NCI-H1092 (cell line): ENCODE measurements around the gene UBQLN1.
"Not testable (repeated sequence)": the region's sequence is repeated elsewhere in the genome, so short reads cannot be mapped to it uniquely, and the experiment has no call there.

Source experiments
- DNase-seq: peaks from one replicate; lab custom pipeline; 2025; lab: John Stamatoyannopoulos, UW

The UBQLN1 gene

GRCh38 chr9:83707768-83708514 lies at the start of gene UBQLN1:
Gene UBQLN1, minus strand, starts transcription at chr9:83707958. Its CDS starts 279 bp downstream, at chr9:83707679.
- peak; percentile 93 for DNase-seq

DNA sequence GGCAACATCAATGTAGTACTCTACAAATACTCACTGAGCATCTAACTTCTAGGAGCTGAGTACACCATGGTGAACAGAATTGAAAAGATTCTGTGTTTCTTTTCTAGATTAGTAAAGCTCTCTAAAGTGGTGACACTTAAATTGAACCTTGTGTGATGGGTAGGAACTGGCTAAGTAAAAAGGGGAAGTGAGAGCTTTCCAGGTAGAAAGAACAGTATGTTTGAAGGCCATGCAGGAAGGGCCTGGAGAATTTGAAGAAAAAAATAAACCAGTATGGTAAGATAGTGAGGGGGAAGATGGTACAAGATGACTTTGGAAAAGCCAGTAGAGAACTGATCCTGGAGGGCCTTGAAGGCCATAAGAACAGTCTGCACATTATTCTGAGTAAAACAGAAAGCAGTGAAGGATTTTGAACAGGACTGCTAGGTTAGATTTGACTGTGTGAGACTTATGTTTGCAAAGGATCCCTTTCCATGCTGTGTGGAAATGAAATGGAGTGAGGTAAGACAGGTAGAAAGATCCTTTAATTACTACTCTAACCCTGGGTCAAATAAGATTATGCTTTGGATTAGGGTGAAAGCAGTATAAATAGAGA lies 46.7 kb upstream of the UBQLN1 start:
- DNase-seq, result no peak

DNA sequence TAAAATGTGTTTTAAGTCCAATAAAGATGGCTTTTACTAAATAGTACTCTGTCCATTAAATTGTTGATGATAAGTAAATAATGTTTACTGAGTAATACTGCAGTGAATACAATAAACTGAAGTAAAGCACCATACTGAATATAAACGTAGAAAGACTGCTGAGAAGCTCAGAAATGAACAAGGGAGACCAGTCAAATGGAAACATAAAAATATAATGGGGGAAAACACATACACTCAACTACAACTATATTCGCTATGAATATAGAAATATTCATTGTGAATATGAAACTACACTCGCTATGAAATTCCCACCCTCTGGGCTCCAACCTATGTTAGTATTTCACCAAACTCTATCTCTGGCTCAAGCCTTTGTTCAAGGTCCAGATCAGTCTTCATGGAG lies 41.9 kb upstream of the UBQLN1 start:
- DNase-seq, result no peak

- DNase-seq, result no peak
Observed at GRCh38 chr9:83744206-83744605, 36.4 kb upstream of the UBQLN1 start.

- DNase-seq, result no peak
Observed at GRCh38 chr9:83733739-83734138, 26.0 kb upstream of the UBQLN1 start.

DNA sequence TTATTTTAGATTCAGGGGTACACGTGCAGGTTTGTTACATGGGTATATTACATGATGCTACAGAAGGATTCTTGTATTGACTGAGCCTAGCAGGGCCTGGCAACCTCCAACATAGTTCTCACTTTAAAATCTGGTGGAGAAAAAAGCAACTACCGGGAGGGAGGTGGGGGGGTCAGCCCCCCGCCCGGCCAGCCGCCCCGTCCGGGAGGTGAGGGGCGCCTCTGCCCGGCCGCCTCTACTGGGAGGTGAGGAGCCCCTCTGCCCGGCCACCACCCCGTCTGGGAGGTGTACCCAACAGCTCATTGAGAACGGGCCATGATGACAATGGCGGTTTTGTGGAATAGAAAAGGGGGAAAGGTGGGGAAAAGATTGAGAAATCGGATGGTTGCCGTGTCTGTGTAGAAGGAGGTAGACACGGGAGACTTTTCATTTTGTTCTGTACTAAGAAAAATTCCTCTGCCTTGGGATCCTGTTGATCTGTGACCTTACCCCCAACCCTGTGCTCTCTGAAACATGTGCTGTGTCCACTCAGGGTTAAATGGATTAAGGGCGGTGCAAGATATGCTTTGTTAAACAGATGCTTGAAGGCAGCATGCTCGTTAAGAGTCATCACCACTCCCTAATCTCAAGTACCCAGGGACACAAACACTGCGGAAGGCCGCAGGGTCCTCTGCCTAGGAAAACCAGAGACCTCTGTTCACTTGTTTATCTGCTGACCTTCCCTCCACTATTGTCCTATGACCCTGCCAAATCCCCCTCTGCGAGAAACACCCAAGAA lies 21.0 kb upstream of the UBQLN1 start:
- DNase-seq, result not testable (repeated sequence)

GRCh38 chr9:83724436-83724835 lies 16.7 kb upstream of the UBQLN1 start:
- no peak for DNase-seq

GRCh38 chr9:83722726-83723495 lies 15.2 kb upstream of the UBQLN1 start:
- DNase-seq, result no peak

GRCh38 chr9:83721509-83721908 lies 13.8 kb upstream of the UBQLN1 start:
- no peak for DNase-seq

DNA sequence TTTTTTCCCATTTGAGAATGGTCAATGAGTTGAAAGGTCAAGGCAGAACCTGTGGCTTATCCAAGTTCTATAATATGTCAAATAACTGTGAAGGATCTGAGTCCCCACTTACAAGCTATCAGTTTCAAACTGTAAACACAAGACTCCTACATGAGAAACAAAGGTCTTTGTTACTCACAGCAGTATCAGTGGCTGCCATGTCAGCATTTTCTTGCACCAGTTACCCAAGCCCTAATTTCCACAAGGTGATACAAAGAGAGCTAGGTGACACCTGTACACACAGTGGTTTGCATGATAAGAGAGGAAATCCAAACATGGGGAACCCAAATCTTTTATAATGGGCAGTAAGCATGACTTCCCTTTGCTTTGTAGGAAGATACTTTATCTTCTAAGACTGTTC lies 8.0 kb upstream of the UBQLN1 start:
- no peak for DNase-seq

DNA sequence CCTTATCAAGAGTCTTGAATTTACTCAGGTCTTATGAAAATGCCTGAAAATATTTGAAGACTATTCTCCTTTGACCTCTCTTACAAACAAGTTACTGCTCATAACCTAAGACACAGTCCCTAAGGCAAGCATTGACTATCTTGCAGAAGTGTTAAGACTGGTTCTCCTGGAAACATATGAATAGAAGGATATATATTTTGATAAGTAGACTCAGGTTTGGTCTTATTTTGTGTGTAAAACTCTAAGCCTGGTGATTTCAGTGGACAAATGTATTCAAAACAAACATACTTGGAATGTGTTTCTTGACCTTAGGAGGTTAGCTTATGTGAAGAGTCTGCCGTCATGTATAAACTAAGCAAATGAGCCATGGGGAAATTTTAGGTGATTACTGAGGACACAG lies 7.5 kb upstream of the UBQLN1 start:
- no peak for DNase-seq

GRCh38 chr9:83714329-83714728 lies 6.6 kb upstream of the UBQLN1 start:
- no peak for DNase-seq

GRCh38 chr9:83708515-83709158 lies 879 bp upstream of the UBQLN1 start:
- peak; percentile 10 for DNase-seq

DNA sequence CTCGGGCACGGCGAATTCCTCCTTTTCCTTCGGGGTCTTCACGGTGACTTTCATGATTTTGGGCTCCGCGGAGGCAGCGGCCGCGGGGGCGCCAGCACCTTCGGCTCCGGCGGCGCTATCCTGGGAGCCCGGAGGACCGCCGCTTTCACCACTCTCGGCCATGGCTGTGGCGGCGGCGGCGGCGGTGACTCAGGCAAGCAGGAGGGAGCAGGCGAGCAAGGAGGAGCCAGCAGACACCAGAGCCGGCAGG lies 315 bp downstream of the UBQLN1 start:
- DNase-seq, result peak; percentile 63

GRCh38 chr9:83706676-83707517 lies 861 bp downstream of the UBQLN1 start:
- DNase-seq, result peak; percentile 3

GRCh38 chr9:83705219-83705651 lies 2.5 kb downstream of the UBQLN1 start:
- DNase-seq, result not testable (repeated sequence)

DNA sequence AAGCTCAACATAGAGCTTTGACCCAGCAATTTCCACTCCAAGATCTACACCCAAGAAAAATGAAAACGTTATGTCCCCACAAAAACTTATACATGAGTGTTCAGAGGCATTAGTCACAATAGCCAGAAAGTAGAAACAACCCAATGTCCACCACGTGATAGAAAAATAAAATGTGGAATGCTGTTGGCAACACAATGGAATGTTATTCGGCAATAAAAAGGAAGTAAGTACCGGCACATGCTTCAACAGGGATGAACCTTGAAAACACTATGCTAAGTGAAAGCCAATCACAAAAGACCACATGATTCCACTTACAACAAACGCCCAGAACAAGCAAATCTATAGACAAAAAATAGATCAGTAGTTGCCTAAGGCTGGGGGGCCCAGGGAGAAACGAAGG lies 6.0 kb downstream of the UBQLN1 start:
- DNase-seq, result no peak

DNA sequence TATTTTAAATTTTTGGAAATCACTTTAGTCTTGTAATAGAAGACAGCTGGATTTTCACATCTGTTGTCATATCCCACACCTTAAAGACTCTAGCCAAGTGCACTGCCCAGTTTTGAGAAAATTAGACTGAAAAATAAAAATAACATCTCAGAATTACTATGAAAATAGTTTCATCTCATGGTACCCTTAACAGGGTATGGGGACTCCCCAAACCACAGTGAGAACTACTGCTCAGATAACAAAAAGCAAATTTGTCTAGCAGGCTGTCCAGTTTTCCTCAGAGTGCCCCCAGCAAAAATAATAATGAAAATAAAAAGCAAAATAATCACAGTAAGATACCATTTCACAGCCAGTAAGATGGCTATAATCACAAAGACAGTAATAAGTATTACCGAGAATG lies 6.5 kb downstream of the UBQLN1 start:
- no peak for DNase-seq

GRCh38 chr9:83699615-83700014 lies 8.1 kb downstream of the UBQLN1 start:
- no peak for DNase-seq

DNA sequence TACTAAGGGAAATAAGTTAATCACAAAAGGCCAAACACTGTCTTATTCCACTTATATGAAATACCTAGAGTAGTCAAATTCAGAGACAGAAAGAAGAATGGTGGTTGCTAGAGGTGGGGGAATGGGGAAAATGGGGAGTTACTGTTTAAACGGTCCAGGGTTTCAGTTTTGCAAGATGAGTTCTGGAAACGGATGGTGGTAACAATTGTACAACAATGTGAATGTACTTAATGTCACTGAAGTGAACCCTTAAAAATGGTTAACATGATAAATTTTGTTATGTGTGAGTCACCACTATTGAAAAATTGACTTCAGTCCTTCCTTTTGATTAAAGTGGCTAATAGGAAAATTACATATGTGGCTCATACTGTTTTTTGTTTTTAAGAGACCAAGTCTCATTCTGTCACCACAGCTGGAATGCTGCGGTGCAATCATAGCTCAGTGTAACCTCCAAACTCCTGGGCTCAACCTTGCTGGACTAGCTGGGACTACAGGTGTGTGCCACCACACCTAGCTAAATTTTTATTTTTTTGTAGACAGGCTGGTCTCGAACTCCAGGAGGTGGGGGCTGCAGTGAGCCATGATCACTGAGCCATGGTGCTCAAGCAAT lies 8.7 kb downstream of the UBQLN1 start:
- no peak for DNase-seq

DNA sequence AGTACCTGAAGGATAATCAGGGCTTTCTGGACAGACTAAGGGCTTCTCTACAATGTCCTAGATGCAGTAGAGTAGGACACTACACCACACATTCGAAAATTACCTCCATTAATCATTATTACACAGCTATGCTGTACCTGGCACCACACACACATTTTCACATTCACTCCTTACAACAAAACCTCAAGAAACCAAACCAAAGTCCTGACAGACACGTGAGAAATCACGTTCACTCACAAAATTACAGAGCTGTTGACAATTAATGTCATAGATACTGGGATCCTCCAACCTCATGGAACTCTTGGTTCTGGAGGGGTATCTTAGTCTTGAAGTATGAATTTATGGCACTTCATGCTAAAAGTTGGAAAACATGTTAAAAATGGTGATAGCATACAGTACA lies 16.3 kb downstream of the UBQLN1 start:
- no peak for DNase-seq
